ENCODE results near the gene GJC2. TPM values are rescaled to one million over a fixed set of nuclear protein-coding genes. Genes with fewer than 3 reads are reported as not detected.

GJC2 gene
- polyA plus RNA-seq, 3 donors = 0.15 TPM; not detected in 2

- Histone ChIP-seq H4K20me1 (ENCODE audit: insufficient read depth, low read length) (peaks cover 90% of the 10 kb centered on the region), H3K9ac (ENCODE audit: insufficient read depth, low read length, poor library complexity, severe bottlenecking) (no peak overlapping the region), H3K4me1 (ENCODE audit: control insufficient read depth in 1 of 2, insufficient read depth in 2 of 2, low read length in 2 of 2) (peaks cover 19 to 25% of the 10 kb centered on the region in 2 donors), H2AFZ (ENCODE audit: insufficient read depth, low read depth, low read length, poor library complexity, severe bottlenecking) (no peak overlapping the region), H3K27ac (ENCODE audit: low read depth in 1 of 2, low read length in 2 of 2) (no peak overlapping the region), H3K4me3 (replicated peaks in 1 of 3; ENCODE audit: low read depth in 2 of 3, low read length in 3 of 3) (no peak overlapping the region), H3K9me3 (replicated peaks in 1 of 2; ENCODE audit: control insufficient read depth in 1 of 2, insufficient read depth in 1 of 2, low read length in 2 of 2) (no peaks in the 10 kb centered on the region), H3K79me2 (ENCODE audit: insufficient read depth, low read length) (peaks cover 64% of the 10 kb centered on the region), H3K27me3 (ENCODE audit: control insufficient read depth in 2 of 2, insufficient read depth in 2 of 2, low read length in 2 of 2) (no peaks in the 10 kb centered on the region), H3K36me3 (replicated peaks in 1 of 2; ENCODE audit: control insufficient read depth in 1 of 2, insufficient read depth in 2 of 2, low read length in 2 of 2) (peaks cover 36 to 40% of the 10 kb centered on the region in 2 donors), H3K4me2 (replicated peaks; ENCODE audit: extremely low read depth, low read length, poor library complexity, severe bottlenecking) (no peak overlapping the region)
- no peak for DNase-seq
- H3K4me1 Mint-ChIP-seq = peaks cover 31% of the 10 kb centered on the region
- peaks cover 0 to 5% (median 0%) of the 10 kb centered on the region in 3 donors for H3K27me3 Mint-ChIP-seq (ENCODE audit: low read depth in 3 of 3)
- TF ChIP-seq CTCF (IDR thresholded peaks at IDR 0.05) = no peak
- no peak overlapping the region for H3K4me3 Mint-ChIP-seq
- H3K36me3 Mint-ChIP-seq = peaks cover 17 to 51% of the 10 kb centered on the region in 2 donors
- no peaks in the 10 kb centered on the region for H3K9me3 Mint-ChIP-seq
- peak overlapping the region in 2 of 7 donors; percentile 55 to 59 for H3K27ac Mint-ChIP-seq
- intact Hi-C loops (cut with micrococcal nuclease) = loop anchor here in 1 of 2 donors (5.0 kb wide), 1 partner anchor 37 kb away; the partner anchor contains the start of gene MRPL55
- 91% methylated on average over 10 of the region's 16 CpGs for WGBS (ENCODE audit: insufficient coverage)
Observed at GRCh38 chr1:228144193-228144992, 5.3 kb upstream of the GJC2 start.

- H3K4me2 ChIP-seq (replicated peaks; ENCODE audit: extremely low read depth, low read length, poor library complexity, severe bottlenecking) = no peak overlapping the region
- no peaks in the 10 kb centered on the region for H3K9me3 ChIP-seq (replicated peaks in 1 of 2; ENCODE audit: control insufficient read depth in 1 of 2, insufficient read depth in 1 of 2, low read length in 2 of 2)
- Mint-ChIP-seq H3K27ac (peak overlapping the region in 1 of 7 donors; percentile 35), H3K27me3 (ENCODE audit: low read depth in 3 of 3) (peaks cover 0 to 4% (median 0%) of the 10 kb centered on the region in 3 donors), H3K4me1 (peaks cover 31% of the 10 kb centered on the region), H3K9me3 (no peaks in the 10 kb centered on the region), H3K36me3 (peaks cover 17 to 55% of the 10 kb centered on the region in 2 donors), H3K4me3 (no peak overlapping the region)
- H3K27me3 ChIP-seq (ENCODE audit: control insufficient read depth in 2 of 2, insufficient read depth in 2 of 2, low read length in 2 of 2) = no peaks in the 10 kb centered on the region
- H2AFZ ChIP-seq (ENCODE audit: insufficient read depth, low read depth, low read length, poor library complexity, severe bottlenecking) = no peak overlapping the region
- no peak for DNase-seq
- no peak overlapping the region for H3K9ac ChIP-seq (ENCODE audit: insufficient read depth, low read length, poor library complexity, severe bottlenecking)
- 100% methylated on average over 7 of the region's 8 CpGs for WGBS (ENCODE audit: insufficient coverage)
- H4K20me1 ChIP-seq (ENCODE audit: insufficient read depth, low read length) = peaks cover 96% of the 10 kb centered on the region
- intact Hi-C loops (cut with micrococcal nuclease) = loop anchor here in 1 of 2 donors (5.0 kb wide), 1 partner anchor 38 kb away; the partner anchor contains the start of gene MRPL55
- TF ChIP-seq CTCF (IDR thresholded peaks at IDR 0.05) = no peak
- no peak overlapping the region for H3K4me3 ChIP-seq (replicated peaks in 1 of 3; ENCODE audit: low read depth in 2 of 3, low read length in 3 of 3)
- H3K4me1 ChIP-seq (ENCODE audit: control insufficient read depth in 1 of 2, insufficient read depth in 2 of 2, low read length in 2 of 2) = peaks cover 17 to 22% of the 10 kb centered on the region in 2 donors
- H3K36me3 ChIP-seq (replicated peaks in 1 of 2; ENCODE audit: control insufficient read depth in 1 of 2, insufficient read depth in 2 of 2, low read length in 2 of 2) = peaks cover 36 to 40% of the 10 kb centered on the region in 2 donors
- peaks cover 64% of the 10 kb centered on the region for H3K79me2 ChIP-seq (ENCODE audit: insufficient read depth, low read length)
- H3K27ac ChIP-seq (ENCODE audit: low read depth in 1 of 2, low read length in 2 of 2) = no peak overlapping the region
Observed at GRCh38 chr1:228144993-228145343, 4.8 kb upstream of the GJC2 start.

All from CD14-positive monocyte (primary cell).